ENCODE measurements around the gene FOXP1. TPM values are rescaled to one million over a fixed set of nuclear protein-coding genes. Genes with fewer than 3 reads are reported as not detected.

FOXP1 gene
- total RNA-seq, 2 donors from 2014 or later, result 101 to 171 TPM

GRCh38 chr3:71228156-71228866, 355.2 kb downstream of the FOXP1 start:
- no peak for ATAC-seq (replicated peaks)
- H3K27ac Mint-ChIP-seq, result peak overlapping the region; percentile 85
- H3K27me3 Mint-ChIP-seq, result no peaks in the 10 kb centered on the region
- H3K9me3 Mint-ChIP-seq, result no peaks in the 10 kb centered on the region
- peak overlapping the region; percentile 73 for H3K4me3 Mint-ChIP-seq
- H3K4me1 Mint-ChIP-seq, result peaks cover 46% of the 10 kb centered on the region
- peaks cover 17% of the 10 kb centered on the region for H3K36me3 Mint-ChIP-seq (ENCODE audit: low read depth)

DNA sequence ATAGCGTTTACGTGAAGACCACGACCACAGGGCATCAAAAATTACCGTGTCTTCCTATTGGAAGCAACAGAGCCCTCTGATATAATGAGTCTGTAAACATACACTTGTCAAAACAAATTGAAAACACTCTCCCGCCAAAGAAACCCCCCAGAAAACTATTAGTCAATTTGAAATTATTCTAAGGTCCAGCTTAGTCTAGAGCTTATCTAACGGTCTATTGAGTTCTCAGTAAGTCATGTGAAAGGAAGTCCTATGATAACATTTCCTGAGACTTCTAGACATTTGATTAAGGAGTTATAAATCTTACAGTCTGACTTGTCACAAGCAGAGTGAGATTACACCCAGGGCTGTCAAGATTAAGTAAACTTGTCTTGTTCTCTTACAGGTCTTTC, 356.3 kb downstream of the FOXP1 start:
- peaks cover 9% of the 10 kb centered on the region for H3K36me3 Mint-ChIP-seq (ENCODE audit: low read depth)

DNA sequence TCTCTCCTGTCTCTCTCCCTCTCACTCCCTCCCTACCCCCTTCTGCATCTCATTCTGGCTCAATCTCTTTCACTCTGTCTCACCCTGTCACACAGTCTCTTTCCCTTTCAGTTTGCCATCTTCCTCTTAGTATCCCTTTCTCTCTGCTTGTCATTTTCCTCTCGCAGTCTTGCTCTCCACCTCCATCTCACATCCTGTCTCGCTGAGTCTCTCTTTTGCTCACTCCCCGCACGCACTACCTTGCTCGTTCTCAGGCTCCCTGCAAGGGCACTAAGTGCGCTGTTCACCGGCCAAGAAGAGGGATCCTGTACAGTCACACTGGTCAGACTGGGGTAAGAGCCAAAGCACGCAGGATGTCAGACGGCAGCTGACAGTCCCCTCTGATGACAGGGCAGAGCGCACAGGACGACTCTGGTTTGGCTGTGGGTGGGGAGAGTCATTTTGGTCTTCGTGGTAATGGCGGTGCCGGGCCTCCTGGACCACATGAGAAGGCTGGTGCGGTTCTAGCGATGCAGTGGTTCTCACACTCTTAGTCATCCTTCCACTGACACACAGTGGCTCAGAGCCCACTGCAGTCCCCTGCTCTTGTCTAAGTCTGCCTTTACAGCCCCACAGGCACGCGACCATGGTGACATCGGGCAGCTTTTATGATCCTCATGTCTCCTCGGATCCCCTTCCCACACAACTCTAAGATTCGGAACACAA, 356.8 kb downstream of the FOXP1 start:
- Mint-ChIP-seq H3K36me3 (ENCODE audit: low read depth) (peaks cover 9% of the 10 kb centered on the region), H3K4me1 (peaks cover 41% of the 10 kb centered on the region), H3K9me3 (peaks cover 4% of the 10 kb centered on the region), H3K27ac (peak overlapping the region; percentile 85), H3K4me3 (peak overlapping the region; percentile 73), H3K27me3 (no peaks in the 10 kb centered on the region)
- peak; percentile 92 for ATAC-seq (replicated peaks)

More for the DNA sequence above, 356.3 kb downstream of the FOXP1 start:
- Mint-ChIP-seq H3K9me3 (peaks cover 4% of the 10 kb centered on the region), H3K4me1 (peaks cover 44% of the 10 kb centered on the region), H3K27me3 (no peaks in the 10 kb centered on the region), H3K27ac (peak overlapping the region; percentile 85), H3K4me3 (peak overlapping the region; percentile 73)
- ATAC-seq (replicated peaks), result peak; percentile 7

DNA sequence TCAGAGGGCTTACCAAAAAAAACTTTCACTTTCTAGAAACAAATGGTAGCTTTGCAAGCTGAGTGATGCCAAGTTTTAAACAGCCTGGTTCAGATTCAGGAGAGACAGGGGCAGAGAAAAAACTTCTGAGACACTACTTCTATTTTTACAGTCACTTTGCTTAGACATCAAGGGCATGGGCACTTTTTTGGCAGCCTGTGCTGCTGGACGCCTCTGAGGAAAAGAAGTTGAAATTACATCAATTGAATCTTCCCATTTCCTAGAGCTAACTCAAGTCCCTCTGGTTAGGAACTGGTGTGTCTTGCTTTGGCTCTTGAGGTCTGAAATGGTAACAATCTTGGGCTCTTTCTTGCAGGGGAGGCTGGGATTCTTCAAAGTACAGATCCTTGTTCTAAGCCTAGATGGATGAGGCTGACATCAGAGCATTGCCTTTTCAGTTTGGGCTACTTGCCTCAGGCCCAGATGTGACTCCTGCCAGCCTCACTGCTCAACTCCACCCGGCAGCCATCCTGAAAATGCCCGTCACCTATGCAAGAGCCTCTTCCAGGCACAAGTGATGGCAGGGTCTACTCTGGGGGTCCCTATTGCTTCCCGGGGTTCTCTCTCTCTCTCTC, 357.5 kb downstream of the FOXP1 start:
- Mint-ChIP-seq H3K4me3 (peak overlapping the region; percentile 73), H3K4me1 (peaks cover 44% of the 10 kb centered on the region), H3K36me3 (ENCODE audit: low read depth) (peaks cover 9% of the 10 kb centered on the region), H3K27ac (peak overlapping the region; percentile 85), H3K27me3 (no peaks in the 10 kb centered on the region), H3K9me3 (peaks cover 4% of the 10 kb centered on the region)
- peak; percentile 1 for ATAC-seq (replicated peaks)

- Mint-ChIP-seq H3K27ac (peak overlapping the region; percentile 85), H3K4me3 (peak overlapping the region; percentile 73), H3K36me3 (ENCODE audit: low read depth) (peaks cover 9% of the 10 kb centered on the region), H3K4me1 (peaks cover 47% of the 10 kb centered on the region), H3K27me3 (no peaks in the 10 kb centered on the region), H3K9me3 (peaks cover 4% of the 10 kb centered on the region)
- no peak for ATAC-seq (replicated peaks)
Observed at GRCh38 chr3:71225002-71225684, 358.4 kb downstream of the FOXP1 start.

- Mint-ChIP-seq H3K27me3 (no peaks in the 10 kb centered on the region), H3K9me3 (peaks cover 4% of the 10 kb centered on the region), H3K27ac (peak overlapping the region; percentile 25), H3K4me1 (peaks cover 38% of the 10 kb centered on the region), H3K4me3 (peak overlapping the region; percentile 38), H3K36me3 (ENCODE audit: low read depth) (peaks cover 23% of the 10 kb centered on the region)
- peak; percentile 99 for ATAC-seq (replicated peaks)
Observed at GRCh38 chr3:71219744-71220638, 363.5 kb downstream of the FOXP1 start.

DNA sequence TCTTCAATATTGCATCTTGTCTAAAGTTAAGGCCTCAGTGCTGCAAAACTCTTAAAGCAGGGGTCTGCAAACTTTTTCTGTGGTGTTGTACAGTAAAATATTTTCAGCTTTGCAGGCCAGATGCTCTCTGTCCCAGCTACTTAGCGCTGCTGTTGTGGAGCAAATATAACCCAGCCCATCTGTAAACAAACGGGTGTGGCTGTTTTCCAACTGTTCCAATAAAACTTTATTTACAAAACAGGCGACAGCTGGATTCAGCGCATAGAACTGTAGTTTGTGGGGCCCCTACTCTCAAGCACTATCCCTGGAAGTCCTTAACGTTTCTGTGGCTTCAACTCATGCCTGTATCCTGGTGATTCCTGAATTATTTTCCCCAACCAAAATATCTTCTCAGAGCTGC, 365.0 kb downstream of the FOXP1 start:
- no peaks in the 10 kb centered on the region for H3K27me3 Mint-ChIP-seq
- peaks cover 23% of the 10 kb centered on the region for H3K36me3 Mint-ChIP-seq (ENCODE audit: low read depth)
- H3K4me3 Mint-ChIP-seq, result no peak overlapping the region
- peak overlapping the region; percentile 58 for H3K27ac Mint-ChIP-seq
- peaks cover 29% of the 10 kb centered on the region for H3K4me1 Mint-ChIP-seq
- peaks cover 4% of the 10 kb centered on the region for H3K9me3 Mint-ChIP-seq
- no peak for ATAC-seq (replicated peaks)

DNA sequence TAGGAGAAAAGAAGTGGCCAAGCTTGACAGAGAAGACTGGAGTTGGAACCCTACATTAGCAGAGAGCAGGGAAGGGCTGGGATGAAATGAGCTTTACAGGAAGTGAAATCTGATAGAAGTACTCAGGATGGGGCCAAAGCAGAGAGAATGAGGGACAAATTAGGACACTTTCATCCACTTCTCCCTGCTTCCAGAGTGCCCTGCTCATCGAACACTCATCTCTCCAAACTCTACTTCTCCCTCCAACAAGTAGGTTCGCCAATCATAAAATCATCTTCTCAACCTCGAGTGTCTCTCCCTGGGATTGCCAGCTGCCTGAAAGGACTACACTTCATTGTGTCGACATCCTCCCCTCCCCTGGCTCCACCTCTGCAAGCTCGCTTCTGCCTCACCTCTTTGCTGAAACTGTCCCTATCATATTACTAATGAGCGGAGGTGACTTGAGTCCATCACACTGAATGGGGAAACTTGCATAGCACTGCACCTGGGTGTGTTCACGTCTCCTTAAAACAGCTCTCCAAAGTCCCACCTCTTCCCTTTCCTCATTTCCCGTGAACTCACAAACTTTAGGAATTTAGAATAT, 365.8 kb downstream of the FOXP1 start:
- Mint-ChIP-seq H3K27me3 (no peaks in the 10 kb centered on the region), H3K4me3 (no peak overlapping the region), H3K4me1 (peaks cover 25% of the 10 kb centered on the region), H3K36me3 (ENCODE audit: low read depth) (peaks cover 23% of the 10 kb centered on the region), H3K9me3 (peaks cover 3% of the 10 kb centered on the region), H3K27ac (peak overlapping the region; percentile 58)
- ATAC-seq (replicated peaks), result no peak

DNA sequence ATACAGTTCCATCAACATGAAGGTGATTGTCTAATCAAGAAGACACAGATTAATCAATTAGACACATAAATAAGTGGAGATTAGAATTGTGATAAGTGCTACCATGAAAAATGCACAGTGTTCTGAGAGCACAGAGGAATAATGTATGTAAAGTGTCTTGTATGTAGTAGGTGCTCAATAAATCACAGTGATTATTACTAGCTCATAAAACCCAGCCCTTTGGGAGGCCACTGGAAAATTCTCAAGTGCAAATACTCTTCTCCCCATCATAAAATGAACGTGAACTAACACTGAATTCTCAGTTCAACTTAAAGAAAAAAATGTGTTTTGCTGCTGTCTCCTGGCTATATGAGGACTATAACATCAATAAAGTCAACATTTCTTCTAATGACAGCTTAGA, 368.2 kb downstream of the FOXP1 start:
- Mint-ChIP-seq H3K4me1 (peaks cover 32% of the 10 kb centered on the region), H3K27ac (no peak overlapping the region)

DNA sequence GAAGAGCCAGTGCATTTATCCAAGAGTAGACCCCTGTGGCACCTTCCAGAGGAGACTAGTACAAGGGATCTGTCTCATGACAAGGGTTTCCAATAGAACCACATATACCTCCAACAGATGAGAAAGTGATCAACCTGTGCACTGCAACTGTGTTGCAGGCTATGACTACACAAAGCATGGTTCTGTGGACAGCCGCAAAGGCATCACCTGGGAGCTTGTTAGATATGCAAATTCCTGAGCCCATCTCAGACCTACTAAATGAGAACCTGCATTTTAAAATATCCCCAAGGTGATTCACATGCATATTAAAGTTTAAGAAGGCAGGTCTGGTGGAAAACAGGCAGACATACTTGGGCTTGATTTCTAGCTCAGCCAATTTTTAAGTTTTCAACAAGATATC, 368.7 kb downstream of the FOXP1 start:
- no peak overlapping the region for H3K27ac Mint-ChIP-seq
- peaks cover 31% of the 10 kb centered on the region for H3K4me1 Mint-ChIP-seq
- no peaks in the 10 kb centered on the region for H3K9me3 Mint-ChIP-seq
- H3K27me3 Mint-ChIP-seq, result no peaks in the 10 kb centered on the region
- no peak overlapping the region for H3K4me3 Mint-ChIP-seq
- ATAC-seq (replicated peaks), result no peak
- peaks cover 19% of the 10 kb centered on the region for H3K36me3 Mint-ChIP-seq (ENCODE audit: low read depth)

More for the DNA sequence above, 368.2 kb downstream of the FOXP1 start:
- no peak overlapping the region for H3K4me3 Mint-ChIP-seq
- H3K27me3 Mint-ChIP-seq, result no peaks in the 10 kb centered on the region
- ATAC-seq (replicated peaks), result no peak
- peaks cover 23% of the 10 kb centered on the region for H3K36me3 Mint-ChIP-seq (ENCODE audit: low read depth)
- no peaks in the 10 kb centered on the region for H3K9me3 Mint-ChIP-seq

DNA sequence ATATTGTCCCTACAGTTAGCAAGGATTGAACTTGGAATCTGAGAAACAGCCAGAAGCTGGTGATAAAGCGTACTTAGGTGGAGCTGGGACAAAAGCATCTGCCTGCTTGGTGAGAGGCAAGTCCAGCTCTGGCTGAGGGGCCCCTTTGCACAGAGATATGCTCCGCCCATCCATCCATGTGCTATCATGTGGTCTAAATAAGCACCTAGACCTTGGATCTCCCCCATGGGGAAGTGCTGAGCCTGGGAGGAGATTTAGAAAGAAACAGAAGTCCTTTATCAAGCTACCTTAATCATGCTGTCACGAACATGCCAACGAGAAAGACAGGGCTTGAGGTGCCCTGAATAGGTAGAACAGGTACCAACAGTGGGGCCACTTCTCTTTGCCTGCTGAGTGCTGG, 369.5 kb downstream of the FOXP1 start:
- H3K27ac Mint-ChIP-seq, result no peak overlapping the region
- H3K9me3 Mint-ChIP-seq, result no peaks in the 10 kb centered on the region
- peaks cover 26% of the 10 kb centered on the region for H3K4me1 Mint-ChIP-seq
- H3K36me3 Mint-ChIP-seq (ENCODE audit: low read depth), result peaks cover 14% of the 10 kb centered on the region
- no peak overlapping the region for H3K4me3 Mint-ChIP-seq
- no peaks in the 10 kb centered on the region for H3K27me3 Mint-ChIP-seq
- ATAC-seq (replicated peaks), result no peak

- Mint-ChIP-seq H3K4me3 (no peak overlapping the region), H3K4me1 (peaks cover 34% of the 10 kb centered on the region), H3K27ac (peak overlapping the region; percentile 14), H3K27me3 (no peaks in the 10 kb centered on the region), H3K36me3 (ENCODE audit: low read depth) (peaks cover 2% of the 10 kb centered on the region), H3K9me3 (no peaks in the 10 kb centered on the region)
- no peak for ATAC-seq (replicated peaks)
Observed at GRCh38 chr3:71211083-71211482, 372.4 kb downstream of the FOXP1 start.

DNA sequence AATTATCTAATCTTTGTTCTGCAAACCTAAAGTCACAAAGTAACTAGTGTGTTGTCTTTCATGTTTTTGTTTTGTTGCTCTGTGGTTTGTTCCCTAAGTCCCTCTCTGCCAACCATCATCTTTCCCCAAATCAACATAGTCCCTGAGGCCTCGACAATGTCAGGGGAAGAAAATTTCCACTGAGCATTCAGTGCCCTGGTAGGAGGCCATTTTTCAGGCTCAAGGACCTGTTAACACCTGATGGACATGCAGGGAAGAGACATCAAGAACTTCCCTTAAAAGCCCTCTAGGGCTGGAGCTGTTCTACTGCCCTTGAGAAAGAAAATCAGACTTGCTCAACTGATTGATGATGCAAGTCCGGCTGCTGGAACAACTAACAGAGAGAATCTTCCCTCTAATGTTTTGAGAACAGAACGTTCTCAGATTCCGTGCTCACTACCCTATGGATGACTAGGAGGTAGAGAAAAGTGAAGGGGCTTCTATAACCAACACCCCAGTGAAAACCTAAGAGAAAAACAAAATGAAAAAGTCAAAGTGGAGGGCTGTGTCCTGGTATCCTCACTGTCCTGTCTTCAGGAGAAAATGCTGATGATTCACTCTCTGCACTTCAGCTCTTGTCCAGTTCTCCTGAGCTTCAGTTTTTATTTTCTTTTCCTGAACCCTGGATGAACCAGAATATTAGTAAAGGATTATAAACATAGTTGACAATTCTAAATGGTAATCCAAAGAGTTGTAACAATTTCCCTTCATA, 373.1 kb downstream of the FOXP1 start:
- Mint-ChIP-seq H3K9me3 (no peaks in the 10 kb centered on the region), H3K4me1 (peaks cover 34% of the 10 kb centered on the region), H3K4me3 (peak overlapping the region; percentile 7), H3K27me3 (no peaks in the 10 kb centered on the region), H3K36me3 (ENCODE audit: low read depth) (no peaks in the 10 kb centered on the region), H3K27ac (peak overlapping the region; percentile 7)
- ATAC-seq (replicated peaks), result no peak

Measured in activated T-helper 17 cell treated with anti-CD3 and anti-CD28 coated beads, Interleukin-2, amount 50 U/mL, for 72 hours (primary cell).